IMR-90 (cell line): ENCODE results near the gene BFAR. TPM values are rescaled to one million over a fixed set of nuclear protein-coding genes. Genes with fewer than 3 reads are reported as not detected.

Source experiments
- ATAC-seq: fragments of 200-7000 bp; cut with Tn5 transposase; 2 replicates; pipeline ENCODE4 v1.9.1; 2020; ENCODE audit warnings: low read depth, mild to moderate bottlenecking, moderate library complexity
- BruUV-seq: library from RNA; stranded (reverse); fragments of 400-500 nt; replicated peaks from 2 replicates; lab custom pipeline; 2021; lab: Mats Ljungman, UMichigan
- CTCF ChIA-PET: fragments of 300-600 bp; formaldehyde crosslinking; extraction: SDS; loops from one replicate; lab custom pipeline; 2021; ENCODE audit warnings: antibody characterized with exemption; lab: Yijun Ruan, JAX
- POLR2A ChIA-PET: fragments of 300-600 bp; sonication (Branson Sonifier 250); formaldehyde crosslinking; loops from one replicate; lab custom pipeline; 2022; ENCODE audit warnings: antibody characterized with exemption; ENCODE audit not compliant: unreplicated experiment; lab: Charles Lee
- DNase-seq: peaks from one replicate; pipeline ENCODE4 v3.0.0; 2013
- H2AFZ ChIP-seq: replicated peaks from 2 replicates; pipeline ENCODE3; 2013; ENCODE audit warnings: low read length, mild to moderate bottlenecking; ENCODE audit not compliant: poor library complexity
- H2AK5ac ChIP-seq: 2 replicates; pipeline ENCODE4 v1.6.1; 2013; ENCODE audit warnings: low read depth, low read length, inconsistent platforms
- H2AK9ac ChIP-seq: replicated peaks from 2 replicates; pipeline ENCODE3; 2013; ENCODE audit warnings: mild to moderate bottlenecking, low read depth, low read length, moderate library complexity; ENCODE audit not compliant: poor library complexity
- H2BK120ac ChIP-seq: 2 replicates; pipeline ENCODE4 v1.6.1; 2013; ENCODE audit warnings: low read depth, low read length, inconsistent platforms
- H2BK15ac ChIP-seq: 3 replicates; pipeline ENCODE4 v1.6.1; 2013; ENCODE audit warnings: low read depth, low read length, inconsistent platforms
- H2BK20ac ChIP-seq: 2 replicates; pipeline ENCODE4 v1.6.1; 2013; ENCODE audit warnings: low read depth, mild to moderate bottlenecking, inconsistent platforms, low read length, moderate library complexity
- H2BK5ac ChIP-seq: 2 replicates; pipeline ENCODE4 v1.6.1; 2013; ENCODE audit warnings: mild to moderate bottlenecking, low read depth, low read length, inconsistent platforms; ENCODE audit not compliant: poor library complexity, severe bottlenecking
- H3K14ac ChIP-seq: replicated peaks from 2 replicates; pipeline ENCODE4 v1.6.1; 2013; ENCODE audit warnings: low read depth, low read length, inconsistent platforms
- H3K18ac ChIP-seq: 2 replicates; pipeline ENCODE4 v1.6.1; 2013; ENCODE audit warnings: low read depth, low read length, control low read depth
- H3K23ac ChIP-seq: 2 replicates; pipeline ENCODE4 v1.6.1; 2013; ENCODE audit warnings: low read depth, low read length, inconsistent platforms
- H3K27ac ChIP-seq: 2 replicates; pipeline ENCODE4 v1.5.1; 2013; ENCODE audit warnings: mild to moderate bottlenecking, control low read depth, low read length; ENCODE audit not compliant: insufficient read depth
- H3K27me3 ChIP-seq: 2 replicates; pipeline ENCODE4 v1.6.1; 2013; ENCODE audit warnings: low read length; ENCODE audit not compliant: control insufficient read depth, insufficient read depth
- H3K36me3 ChIP-seq: 2 replicates; pipeline ENCODE4 v1.6.1; 2013; ENCODE audit warnings: low read length, mixed read lengths; ENCODE audit not compliant: control insufficient read depth, insufficient read depth
- H3K4ac ChIP-seq: 2 replicates; pipeline ENCODE4 v1.6.1; 2013; ENCODE audit warnings: low read depth, low read length, inconsistent platforms
- H3K4me1 ChIP-seq: 2 replicates; pipeline ENCODE4 v1.6.1; 2013; ENCODE audit warnings: low read length, mixed read lengths; ENCODE audit not compliant: control insufficient read depth, insufficient read depth
- H3K4me2 ChIP-seq: 2 replicates; pipeline ENCODE4 v1.6.1; 2013; ENCODE audit warnings: low read depth, mild to moderate bottlenecking, control low read depth, low read length, moderate library complexity
- H3K4me3 ChIP-seq: 2 replicates; pipeline ENCODE4 v1.5.1; 2013; ENCODE audit warnings: low read depth, mild to moderate bottlenecking, control low read depth, low read length, moderate library complexity; ENCODE audit not compliant: insufficient read depth
- H3K56ac ChIP-seq: 2 replicates; pipeline ENCODE4 v1.6.1; 2013; ENCODE audit warnings: low read length, inconsistent platforms; ENCODE audit not compliant: insufficient read depth; ENCODE audit errors: extremely low read depth
- H3K79me1 ChIP-seq, 2 experiments: 2 replicates each; pipeline ENCODE4 v1.6.1; 2013; ENCODE audit warnings: low read length in 2 of 2, inconsistent platforms in 1 of 2, low read depth in 1 of 2
- H3K9ac ChIP-seq: 2 replicates; pipeline ENCODE4 v1.6.1; 2013; ENCODE audit warnings: low read depth, low read length, control low read depth
- H3K9me1 ChIP-seq: 2 replicates; pipeline ENCODE4 v1.6.1; 2013; ENCODE audit warnings: low read length, inconsistent platforms; ENCODE audit not compliant: insufficient read depth
- H3K9me3 ChIP-seq: 2 replicates; pipeline ENCODE4 v1.6.1; 2013; ENCODE audit warnings: low read length; ENCODE audit not compliant: control insufficient read depth, insufficient read depth
- H4K20me1 ChIP-seq: 2 replicates; pipeline ENCODE4 v1.6.1; 2013; ENCODE audit warnings: low read length, inconsistent platforms; ENCODE audit not compliant: insufficient read depth
- H4K5ac ChIP-seq: 2 replicates; pipeline ENCODE4 v1.6.1; 2013; ENCODE audit warnings: mild to moderate bottlenecking, low read depth, low read length, control low read depth
- H4K8ac ChIP-seq, 2 experiments: 2 replicates each; pipeline ENCODE4 v1.6.1; 2013; ENCODE audit warnings: low read depth in 2 of 2, low read length in 2 of 2, control low read depth in 1 of 2, inconsistent platforms in 1 of 2
- H4K91ac ChIP-seq: 2 replicates; pipeline ENCODE4 v1.6.1; 2013; ENCODE audit warnings: low read depth, low read length, inconsistent platforms; ENCODE audit not compliant: insufficient read depth
- CEBPB ChIP-seq: IDR thresholded peaks from 2 replicates; pipeline ENCODE4 v1.6.1; 2012; ENCODE audit warnings: low read depth, low read length, improper control_type of control experiment
- MAFK ChIP-seq: IDR thresholded peaks from 2 replicates; pipeline ENCODE4 v1.6.1; 2012; ENCODE audit warnings: low read depth, low read length, improper control_type of control experiment
- WGBS, 2 experiments: methylation state at CpG; one replicate each; pipeline versions ENCODE4 v1.1.5 to v1.1.7; 2013; ENCODE audit warnings: missing lambda C conversion rate in 2 of 2; ENCODE audit not compliant: insufficient read length in 1 of 2; ENCODE audit errors: extremely low coverage in 2 of 2; 5-methylcytosine and 5-hydroxymethylcytosine counted together
- dilution Hi-C: fragments of 300-500 bp; cut with HindIII; formaldehyde crosslinking; loops from one replicate; pipeline ENCODE4 v1.14.3; 2018; ENCODE audit warnings: low sequenced_read_pairs; ENCODE audit not compliant: unreplicated experiment
- in situ Hi-C: fragments of 300-500 bp; cut with MboI; formaldehyde crosslinking; loops from 3 replicates; pipeline ENCODE4 v1.14.3; 2019; ENCODE audit warnings: low sequenced_read_pairs, inconsistent platforms, mixed read lengths
- intact Hi-C: fragments of 100-400 bp; cut with micrococcal nuclease; formaldehyde crosslinking; loops from 2 replicates; pipeline ENCODE4 v1.10.0; 2022
- polyA plus RNA-seq, 3 experiments: library from polyadenylated mRNA; depleted of rRNA; stranded (reverse); fragments of >200 nt; gene quantifications; 2 replicates each; pipeline ENCODE4 v1.2.3, GENCODE V29; 2012; ENCODE audit warnings: low replicate concordance in 1 of 3
- total RNA-seq: library from RNA; depleted of rRNA; stranded (reverse); fragments of >200 nt; gene quantifications from 2 replicates; pipeline ENCODE4 v1.2.3, GENCODE V29; 2012

The BFAR gene
- total and polyA plus RNA-seq, 2 of the 4 experiments (the other 2 are of a cell fraction): 46.6 to 56.5 TPM

DNA sequence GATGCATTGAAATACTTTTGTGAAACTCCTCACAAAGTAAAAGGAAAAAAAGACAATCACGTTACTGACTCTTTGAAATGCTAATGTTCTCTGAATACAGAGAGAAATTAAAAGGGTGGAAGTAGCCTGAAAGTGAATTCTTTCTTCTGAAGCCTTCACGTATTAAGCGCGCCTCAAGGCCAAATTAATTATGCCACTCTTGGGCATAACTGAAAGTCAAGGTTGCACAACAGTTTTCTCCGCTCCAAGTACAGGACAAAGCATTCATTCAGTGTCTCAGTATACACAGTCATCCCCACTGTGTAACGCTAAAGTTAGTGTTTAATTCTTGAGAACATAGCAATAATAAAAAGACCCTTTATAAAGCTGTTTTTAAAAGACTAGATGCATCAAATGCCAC is 24.1 kb upstream of the BFAR start:
- H3K36me3 ChIP-seq: peaks cover 48% of the 10 kb centered on the region
- POLR2A ChIA-PET: no interaction called here
- no TSS peak for BruUV-seq

More for the DNA sequence above, 24.1 kb upstream of the BFAR start:
- Histone ChIP-seq H3K4me1 (no peaks in the 10 kb centered on the region), H3K79me1 (no peaks in the 10 kb centered on the region), H3K4ac (no peak overlapping the region), H2AFZ (no peak overlapping the region), H3K27me3 (no peaks in the 10 kb centered on the region), H2BK5ac (no peak overlapping the region), H3K14ac (no peak overlapping the region), H4K8ac (no peak overlapping the region), H4K91ac (no peak overlapping the region), H3K27ac (no peak overlapping the region), H4K5ac (no peak overlapping the region), H2BK15ac (no peak overlapping the region), H4K20me1 (no peaks in the 10 kb centered on the region), H2BK20ac (no peak overlapping the region), H2AK9ac (no peak overlapping the region), H3K56ac (no peak overlapping the region), H2BK120ac (no peak overlapping the region), H3K4me3 (no peak overlapping the region), H3K23ac (no peak overlapping the region), H3K9me3 (no peaks in the 10 kb centered on the region), H2AK5ac (no peak overlapping the region), H3K9me1 (no peaks in the 10 kb centered on the region), H3K9ac (no peak overlapping the region), H3K4me2 (no peak overlapping the region), H3K18ac (no peak overlapping the region)
- in situ Hi-C loops: no loop called here
- DNase-seq (no peak), ATAC-seq (no peak)
- CTCF ChIA-PET: no interaction called here
- dilution Hi-C loops: no loop called here
- intact Hi-C loops: no loop called here
- TF ChIP-seq MAFK (no peak), CEBPB (peak; percentile 15; the same call in 1 of the 2 replicates)
- 100% methylated on average over 1 of the region's 6 CpGs; no CpG with 5 or more reads in 1 of the 2 experiments for WGBS, 2 experiments
